Mammary epithelial cell (primary cell): ENCODE results near the gene KRTAP9-8.
"Not testable (repeated sequence)": the region's sequence is repeated elsewhere in the genome, so short reads cannot be mapped to it uniquely, and the experiment has no call there.

ENCODE experiments used
- CTCF ChIP-seq, 2 donors: IDR thresholded peaks in 1 of 2; conservative IDR thresholded peaks in 1 of 2; 2 replicates each; pipeline ENCODE4 v1.5.1; 2011 to 2012; ENCODE audit warnings: inconsistent platforms in 2 of 2, low read length in 2 of 2, mild to moderate bottlenecking in 2 of 2, control low read depth in 1 of 2, low read depth in 1 of 2; ENCODE audit not compliant: insufficient read depth in 1 of 2; ENCODE audit errors: extremely low read depth in 1 of 2
- EZH2 ChIP-seq: IDR thresholded peaks from 2 replicates; pipeline ENCODE4 v1.6.1; 2012; ENCODE audit warnings: low read length, inconsistent platforms, borderline replicate concordance

DNA sequence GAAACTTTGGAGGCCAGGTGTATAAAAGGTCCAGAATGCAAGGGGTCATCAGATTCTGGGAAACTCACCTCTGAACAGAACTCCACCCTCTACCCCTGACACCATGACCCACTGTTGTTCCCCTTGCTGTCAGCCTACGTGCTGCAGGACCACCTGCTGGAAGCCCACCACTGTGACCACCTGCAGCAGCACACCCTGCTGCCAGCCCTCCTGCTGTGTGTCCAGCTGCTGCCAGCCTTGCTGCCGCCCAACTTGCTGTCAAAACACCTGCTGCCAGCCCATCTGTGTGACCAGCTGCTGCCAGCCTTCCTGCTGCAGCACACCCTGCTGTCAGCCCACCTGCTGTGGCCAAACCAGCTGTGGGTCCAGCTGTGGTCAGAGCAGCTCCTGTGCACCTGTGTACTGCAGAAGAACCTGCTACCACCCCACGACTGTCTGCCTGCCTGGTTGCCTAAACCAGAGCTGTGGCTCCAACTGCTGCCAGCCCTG is at the start of gene KRTAP9-8:
- TF ChIP-seq CTCF (conservative IDR thresholded peaks at IDR 0.05 in 1 of 2, IDR thresholded peaks at IDR 0.05 in 1 of 2; ENCODE audit: extremely low read depth in 1 of 2, insufficient read depth in 1 of 2, low read depth in 1 of 2, low read length in 2 of 2); EZH2: not testable (repeated sequence)
